MM.1S (cell line): Measurements from ENCODE around the gene ALDH5A1.

Experiments
- DNase-seq: peaks from one replicate; pipeline ENCODE4 v3.0.0-alpha.2; 2015
- H2AFZ ChIP-seq: fragments of 300-600 bp; sonication (generic); 2 replicates; pipeline ENCODE4 v1.6.0; 2016; ENCODE audit warnings: antibody characterized with exemption, low read length
- H3F3A ChIP-seq: fragments of 300-600 bp; sonication (generic); 2 replicates; pipeline ENCODE4 v1.6.1; 2016; ENCODE audit warnings: mild to moderate bottlenecking, antibody characterized with exemption, low read length, moderate library complexity, mixed read lengths; ENCODE audit not compliant: insufficient read depth
- H3K27ac ChIP-seq: fragments of 300-600 bp; sonication (generic); 2 replicates; pipeline ENCODE4 v1.5.1; 2016; ENCODE audit warnings: mild to moderate bottlenecking, low read length
- H3K27me3 ChIP-seq: fragments of 300-600 bp; sonication (generic); replicated peaks from 2 replicates; pipeline ENCODE4 v1.6.0; 2016; ENCODE audit warnings: low read length; ENCODE audit not compliant: insufficient read depth
- H3K36me3 ChIP-seq: fragments of 300-600 bp; sonication (generic); replicated peaks from 2 replicates; pipeline ENCODE4 v1.6.1; 2016; ENCODE audit warnings: mild to moderate bottlenecking, low read length, mixed read lengths; ENCODE audit not compliant: insufficient read depth
- H3K4me1 ChIP-seq: fragments of 300-600 bp; sonication (generic); 2 replicates; pipeline ENCODE4 v1.6.1; 2016; ENCODE audit warnings: low read length, mixed read lengths
- H3K4me2 ChIP-seq: fragments of 300-600 bp; sonication (generic); 2 replicates; pipeline ENCODE4 v1.6.0; 2016; ENCODE audit warnings: low read depth, low read length
- H3K4me3 ChIP-seq: fragments of 300-600 bp; sonication (generic); 2 replicates; pipeline ENCODE4 v1.5.1; 2016; ENCODE audit warnings: low read length, mixed read lengths
- H3K79me2 ChIP-seq: fragments of 300-600 bp; sonication (generic); 2 replicates; pipeline ENCODE4 v1.6.1; 2016; ENCODE audit warnings: mixed run types, low read length, mixed read lengths
- H3K9ac ChIP-seq: fragments of 300-600 bp; sonication (generic); 2 replicates; pipeline ENCODE4 v1.6.1; 2016; ENCODE audit warnings: low read length, mixed read lengths
- H3K9me2 ChIP-seq: fragments of 300-600 bp; sonication (generic); replicated peaks from 2 replicates; pipeline ENCODE4 v1.6.1; 2016; ENCODE audit warnings: mild to moderate bottlenecking, low read length, mixed read lengths; ENCODE audit not compliant: insufficient read depth
- H3K9me3 ChIP-seq: fragments of 300-600 bp; sonication (generic); replicated peaks from 2 replicates; pipeline ENCODE4 v1.6.1; 2016; ENCODE audit warnings: mild to moderate bottlenecking, low read length, mixed read lengths; ENCODE audit not compliant: insufficient read depth
- H4K20me1 ChIP-seq: fragments of 300-600 bp; sonication (generic); 2 replicates; pipeline ENCODE4 v1.6.1; 2016; ENCODE audit warnings: mild to moderate bottlenecking, low read length, moderate library complexity, mixed read lengths; ENCODE audit not compliant: insufficient read depth
- EZH2 ChIP-seq: fragments of 300-600 bp; sonication (generic); optimal IDR thresholded peaks from 2 replicates; pipeline ENCODE3; 2017; ENCODE audit warnings: low read depth, mild to moderate bottlenecking, antibody characterized with exemption, low read length, mixed read lengths
- EZH2phosphoT487 ChIP-seq: fragments of 300-600 bp; sonication (generic); IDR thresholded peaks from 2 replicates; pipeline ENCODE4 v1.6.1; 2018; ENCODE audit warnings: antibody characterized with exemption, low read length
- TF ChIP-seq, protein P1 (sequence below): fragments of 300-600 bp; sonication (generic); IDR thresholded peaks from 2 replicates; pipeline ENCODE4 v1.5.1; 2016; ENCODE audit warnings: antibody characterized with exemption, low read length, mixed read lengths

ALDH5A1 gene

DNA sequence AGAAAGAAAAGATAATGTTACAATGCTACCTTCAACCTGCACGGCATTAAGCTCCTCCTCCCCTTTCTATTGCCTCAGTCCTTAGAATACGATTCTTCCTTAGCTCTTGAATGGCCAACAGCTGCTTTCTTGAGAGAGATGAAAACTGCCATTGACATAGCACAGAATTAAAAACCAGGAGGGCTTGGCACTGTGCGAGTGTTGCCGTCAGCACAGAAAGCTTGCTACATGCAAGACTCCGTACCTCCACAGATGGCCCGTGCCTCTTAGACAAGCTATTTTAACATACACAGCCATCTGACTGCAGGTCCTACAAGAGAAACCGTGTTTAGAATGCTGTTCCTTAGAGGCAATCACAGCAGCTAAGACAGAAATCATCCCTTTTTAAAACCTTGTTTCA lies 51.7 kb downstream of the ALDH5A1 start:
- DNase-seq, result no peak
- no peaks in the 10 kb centered on the region for H3K36me3 ChIP-seq

DNA sequence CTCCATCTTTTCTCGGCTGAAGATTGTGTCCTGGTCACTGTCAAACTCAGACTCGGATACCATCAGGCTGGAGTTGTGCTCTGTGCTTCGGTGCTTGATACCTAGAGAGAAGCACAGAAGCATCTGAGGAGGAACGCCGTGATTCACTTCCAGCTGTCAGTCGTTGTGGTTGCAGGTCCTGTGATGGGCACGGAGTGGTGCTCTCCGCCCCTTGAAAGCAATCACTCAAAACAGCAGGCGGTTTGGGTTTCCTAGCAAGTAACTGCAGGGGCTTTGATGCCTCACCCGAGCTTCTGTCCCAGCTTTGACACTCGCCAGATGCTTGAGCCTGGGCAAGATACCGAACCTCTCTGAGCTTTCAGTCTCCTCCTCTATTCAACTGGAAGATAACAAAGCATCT lies 52.5 kb downstream of the ALDH5A1 start:
- Histone ChIP-seq H4K20me1 (no peaks in the 10 kb centered on the region), H3K79me2 (no peaks in the 10 kb centered on the region), H3K27ac (no peak overlapping the region), H3K4me1 (no peaks in the 10 kb centered on the region), H2AFZ (no peak overlapping the region), H3K4me3 (no peak overlapping the region), H3K9ac (no peak overlapping the region), H3K9me2 (no peaks in the 10 kb centered on the region), H3K4me2 (no peak overlapping the region), H3F3A (no peaks in the 10 kb centered on the region), H3K36me3 (no peaks in the 10 kb centered on the region), H3K9me3 (no peaks in the 10 kb centered on the region), H3K27me3 (no peaks in the 10 kb centered on the region)
- no peak for DNase-seq
- no peak for TF ChIP-seq EZH2phosphoT487
- TF ChIP-seq, protein P1, sequence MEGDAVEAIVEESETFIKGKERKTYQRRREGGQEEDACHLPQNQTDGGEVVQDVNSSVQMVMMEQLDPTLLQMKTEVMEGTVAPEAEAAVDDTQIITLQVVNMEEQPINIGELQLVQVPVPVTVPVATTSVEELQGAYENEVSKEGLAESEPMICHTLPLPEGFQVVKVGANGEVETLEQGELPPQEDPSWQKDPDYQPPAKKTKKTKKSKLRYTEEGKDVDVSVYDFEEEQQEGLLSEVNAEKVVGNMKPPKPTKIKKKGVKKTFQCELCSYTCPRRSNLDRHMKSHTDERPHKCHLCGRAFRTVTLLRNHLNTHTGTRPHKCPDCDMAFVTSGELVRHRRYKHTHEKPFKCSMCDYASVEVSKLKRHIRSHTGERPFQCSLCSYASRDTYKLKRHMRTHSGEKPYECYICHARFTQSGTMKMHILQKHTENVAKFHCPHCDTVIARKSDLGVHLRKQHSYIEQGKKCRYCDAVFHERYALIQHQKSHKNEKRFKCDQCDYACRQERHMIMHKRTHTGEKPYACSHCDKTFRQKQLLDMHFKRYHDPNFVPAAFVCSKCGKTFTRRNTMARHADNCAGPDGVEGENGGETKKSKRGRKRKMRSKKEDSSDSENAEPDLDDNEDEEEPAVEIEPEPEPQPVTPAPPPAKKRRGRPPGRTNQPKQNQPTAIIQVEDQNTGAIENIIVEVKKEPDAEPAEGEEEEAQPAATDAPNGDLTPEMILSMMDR, result no peak
- TF ChIP-seq EZH2, result no peak

More for the DNA sequence above, 51.7 kb downstream of the ALDH5A1 start:
- Histone ChIP-seq H3K4me2 (no peak overlapping the region), H3K4me1 (no peaks in the 10 kb centered on the region), H2AFZ (no peak overlapping the region), H3K4me3 (no peak overlapping the region), H3K79me2 (no peaks in the 10 kb centered on the region), H3K27me3 (no peaks in the 10 kb centered on the region), H3K9ac (no peak overlapping the region), H3K27ac (no peak overlapping the region), H3K9me3 (no peaks in the 10 kb centered on the region), H3K9me2 (no peaks in the 10 kb centered on the region), H3F3A (no peaks in the 10 kb centered on the region), H4K20me1 (no peaks in the 10 kb centered on the region)
- TF ChIP-seq EZH2, result no peak
- TF ChIP-seq EZH2phosphoT487, result no peak
- TF ChIP-seq, protein P1, result no peak

DNA sequence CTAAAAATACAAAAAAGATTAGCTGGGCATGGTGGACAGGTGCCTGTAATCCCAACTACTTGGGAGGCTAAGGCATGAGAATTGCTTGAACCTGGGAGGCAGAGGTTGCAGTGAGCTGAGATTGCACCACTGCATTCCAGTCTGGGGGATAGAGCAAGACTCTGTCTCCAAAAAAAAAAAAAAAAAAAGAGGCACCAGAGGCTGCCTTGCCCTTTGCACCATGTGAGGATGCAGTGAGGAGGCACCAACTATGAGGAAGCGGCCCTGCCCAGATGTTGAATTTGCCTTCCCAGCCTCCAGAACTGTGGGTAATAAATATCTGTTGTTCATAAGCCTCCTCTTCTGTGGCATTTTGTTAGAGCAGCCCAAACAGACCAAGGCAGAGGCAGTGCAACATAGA lies 54.4 kb downstream of the ALDH5A1 start:
- Histone ChIP-seq H3K4me3 (no peak overlapping the region), H3K4me2 (no peak overlapping the region), H3K27me3 (no peaks in the 10 kb centered on the region), H4K20me1 (no peaks in the 10 kb centered on the region), H3K9me2 (no peaks in the 10 kb centered on the region), H3K27ac (no peak overlapping the region), H3F3A (no peaks in the 10 kb centered on the region), H3K36me3 (no peaks in the 10 kb centered on the region), H3K4me1 (peaks cover 8% of the 10 kb centered on the region), H3K9me3 (no peaks in the 10 kb centered on the region), H2AFZ (no peak overlapping the region), H3K9ac (no peak overlapping the region), H3K79me2 (no peaks in the 10 kb centered on the region)
- no peak for DNase-seq
- TF ChIP-seq EZH2phosphoT487, result no peak

DNA sequence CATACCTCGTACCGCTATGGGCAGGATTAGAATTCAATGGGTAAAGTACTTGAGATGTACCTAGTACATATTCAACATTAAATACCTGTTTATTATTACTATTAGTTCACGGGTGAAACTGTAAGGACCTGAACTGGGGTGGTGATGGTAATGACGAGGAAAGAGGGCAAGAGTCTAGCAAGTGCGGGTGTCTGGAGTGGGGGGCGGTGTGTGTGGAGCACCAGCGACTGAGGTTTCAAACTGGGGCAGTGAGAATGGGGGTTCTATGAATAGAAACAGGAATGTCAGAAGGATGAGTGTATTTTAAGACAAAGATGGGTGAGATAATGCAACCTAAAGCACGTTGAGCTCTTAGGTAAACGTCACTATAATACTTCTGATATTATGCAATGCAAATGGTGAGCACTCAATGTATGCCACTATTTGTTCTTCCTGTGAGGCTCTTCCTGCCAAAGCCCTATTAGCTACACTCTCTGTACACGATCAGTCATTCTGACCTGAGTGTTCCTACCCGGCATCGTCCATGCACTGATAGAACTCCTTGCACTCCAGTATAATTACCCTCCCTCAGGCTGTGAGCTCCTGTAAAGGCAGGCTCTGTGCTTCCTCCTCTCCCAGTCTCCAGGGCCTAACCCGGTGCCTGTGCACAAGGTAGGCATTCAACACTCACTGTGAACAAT lies 55.0 kb downstream of the ALDH5A1 start:
- H3K9me3 ChIP-seq, result no peaks in the 10 kb centered on the region
- no peak for DNase-seq
- no peaks in the 10 kb centered on the region for H3K9me2 ChIP-seq
- H3K27me3 ChIP-seq, result no peaks in the 10 kb centered on the region
- no peak overlapping the region for H3K27ac ChIP-seq
- H3K4me1 ChIP-seq, result peaks cover 13% of the 10 kb centered on the region
- no peaks in the 10 kb centered on the region for H4K20me1 ChIP-seq
- TF ChIP-seq EZH2, result no peak
- TF ChIP-seq, protein P1, result no peak
- no peak for TF ChIP-seq EZH2phosphoT487
- H3K9ac ChIP-seq, result no peak overlapping the region
- no peaks in the 10 kb centered on the region for H3F3A ChIP-seq
- H3K79me2 ChIP-seq, result no peaks in the 10 kb centered on the region
- H3K36me3 ChIP-seq, result no peaks in the 10 kb centered on the region
- no peak overlapping the region for H3K4me2 ChIP-seq
- no peak overlapping the region for H3K4me3 ChIP-seq
- no peak overlapping the region for H2AFZ ChIP-seq
